Measurements from ENCODE around the gene ACKR3.

The ACKR3 gene

DNA sequence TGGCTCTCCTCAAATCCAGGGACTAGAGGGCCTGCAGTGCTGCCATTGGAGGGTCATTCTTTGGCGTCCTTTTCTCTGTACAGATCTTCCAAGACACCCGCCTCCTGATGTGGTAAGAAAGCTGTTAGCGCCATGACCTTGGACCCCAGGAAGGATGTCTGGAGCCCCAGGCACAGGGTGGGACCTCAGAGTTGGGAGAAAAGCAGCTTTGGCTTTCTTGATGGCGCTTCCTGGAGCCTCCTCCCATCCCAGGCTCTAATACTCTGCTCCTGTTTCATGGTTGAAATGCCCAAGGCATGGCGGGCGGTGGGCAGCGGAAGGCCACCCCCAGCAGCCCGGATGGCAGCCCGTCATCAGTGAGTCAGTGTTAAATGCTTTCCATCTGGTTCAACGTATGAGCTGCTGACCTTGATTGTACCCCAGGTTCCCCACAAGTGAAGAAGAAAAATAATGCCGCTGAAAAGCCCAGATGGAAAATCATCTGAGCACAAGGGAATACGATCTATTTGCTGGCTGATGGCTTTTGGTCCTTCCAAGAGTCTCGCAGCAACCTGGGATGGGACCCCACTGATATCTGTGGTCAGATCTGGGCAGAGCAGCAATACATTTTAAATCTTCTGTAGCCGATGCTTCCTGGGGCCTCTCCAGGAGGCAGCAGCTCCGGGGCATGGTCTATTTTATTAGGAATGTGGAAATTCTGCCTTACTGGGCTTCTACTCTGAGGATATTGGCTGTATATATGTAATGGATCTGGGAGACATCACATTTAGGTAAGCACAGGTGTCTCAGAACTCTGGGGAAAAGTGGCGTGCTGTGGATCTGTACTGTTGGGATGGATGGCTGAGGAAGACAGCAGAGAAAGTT lies 15.1 kb downstream of the ACKR3 start:
- no peak for DNase-seq (ENCODE audit: low read depth in 2 of 2)

- DNase-seq (ENCODE audit: low read depth in 2 of 2): no peak
Observed at GRCh38 chr2:236585966-236586365, 16.3 kb downstream of the ACKR3 start.

DNA sequence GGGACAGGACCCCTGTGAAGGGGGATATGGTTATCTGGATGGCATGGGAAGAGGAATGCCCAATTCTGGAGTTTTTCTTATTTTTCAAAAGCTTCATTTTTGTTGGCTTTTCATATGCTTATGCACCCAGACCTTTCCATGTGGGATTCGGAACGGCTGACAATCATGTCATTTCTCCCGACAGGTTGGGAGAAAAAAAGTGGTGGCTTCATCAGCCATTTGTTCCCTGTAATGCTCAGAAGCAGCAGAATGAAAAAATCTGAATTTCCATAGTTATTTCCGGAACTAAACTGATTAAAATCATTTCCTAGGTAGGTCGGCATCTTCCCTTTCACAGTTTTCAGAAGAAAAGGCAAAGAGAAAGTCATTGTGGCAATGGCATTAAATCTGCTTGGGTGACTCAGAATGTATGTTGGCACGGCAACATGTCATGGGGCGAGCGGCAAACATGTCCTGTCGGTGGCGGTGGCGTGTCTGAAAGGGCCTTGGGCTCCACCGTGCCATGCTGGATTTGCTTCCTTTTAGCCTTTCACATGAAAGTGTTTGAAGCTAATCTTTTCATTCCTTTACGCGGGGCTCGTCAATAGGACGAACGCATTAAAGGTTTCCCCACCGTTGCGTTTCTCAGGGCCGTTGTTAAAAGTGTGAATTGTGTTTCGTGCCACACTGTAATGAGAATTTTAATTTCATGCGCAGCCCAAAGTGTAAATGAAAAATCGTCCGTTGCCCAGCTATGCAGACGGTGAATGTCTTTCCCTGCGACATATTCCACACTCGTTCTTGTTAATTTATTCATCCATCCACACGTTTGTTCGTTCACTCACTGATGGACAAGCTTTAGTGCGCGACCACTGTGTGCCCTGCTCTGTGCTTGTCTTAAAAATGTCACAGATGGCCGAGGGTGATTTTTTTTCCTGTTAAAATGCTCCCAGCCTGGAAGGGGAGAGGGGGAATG lies 18.5 kb downstream of the ACKR3 start:
- DNase-seq (ENCODE audit: low read depth in 2 of 2): no peak

DNA sequence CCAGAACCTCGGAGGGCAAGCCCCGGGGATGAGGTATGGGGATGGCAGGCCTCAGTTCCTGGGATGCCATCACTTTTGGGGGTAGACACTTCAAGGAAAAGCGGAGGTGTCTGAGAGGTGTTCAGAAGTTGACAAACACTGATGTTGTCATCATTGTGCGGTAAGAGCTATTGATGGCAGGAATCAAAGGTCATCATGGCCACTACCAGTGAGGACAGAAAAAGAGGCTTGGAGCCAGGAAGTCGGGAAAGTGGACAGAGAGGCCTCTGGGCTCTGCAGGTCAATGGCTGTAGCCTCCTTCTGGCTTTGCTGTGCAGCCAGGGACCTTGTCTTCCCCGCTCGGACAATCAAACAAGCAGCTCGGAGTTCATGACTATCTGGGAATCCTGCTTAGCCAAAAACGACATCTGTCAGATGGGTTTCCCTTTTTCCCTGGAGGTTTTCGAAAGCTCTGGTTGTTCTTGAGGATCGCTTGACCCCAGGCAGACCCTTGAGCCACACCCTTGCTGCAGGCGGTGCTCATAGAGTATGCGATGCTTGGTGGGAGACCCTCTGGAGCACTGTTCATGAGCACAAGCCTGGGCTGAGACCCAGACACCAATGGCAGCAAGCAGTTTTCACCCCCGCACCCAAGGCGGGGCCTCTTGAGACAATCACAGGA lies 19.4 kb downstream of the ACKR3 start:
- no peak for DNase-seq (ENCODE audit: low read depth in 2 of 2)

GRCh38 chr2:236590846-236591245 lies 21.2 kb downstream of the ACKR3 start:
- DNase-seq (ENCODE audit: low read depth in 2 of 2): no peak

DNA sequence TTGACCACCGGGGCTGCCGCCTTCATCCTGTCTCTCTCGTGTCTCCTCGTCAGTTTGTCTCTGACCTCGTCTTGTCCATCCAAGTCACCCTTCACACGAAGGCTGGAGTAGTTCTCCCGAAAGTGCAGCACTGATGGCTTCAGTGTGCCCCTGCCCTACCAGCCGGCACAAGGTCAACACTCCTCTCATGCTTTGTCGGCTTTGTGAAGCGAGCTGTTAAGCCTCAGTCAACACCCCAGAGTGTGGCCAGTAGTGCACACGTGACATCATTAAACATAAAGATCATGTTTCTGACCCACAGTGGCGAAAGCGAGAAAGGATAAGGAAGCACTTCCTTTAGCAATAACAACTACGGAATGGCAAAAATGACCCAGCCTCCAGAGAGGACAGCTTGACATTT lies 23.2 kb downstream of the ACKR3 start:
- DNase-seq (ENCODE audit: low read depth in 2 of 2): no peak

DNA sequence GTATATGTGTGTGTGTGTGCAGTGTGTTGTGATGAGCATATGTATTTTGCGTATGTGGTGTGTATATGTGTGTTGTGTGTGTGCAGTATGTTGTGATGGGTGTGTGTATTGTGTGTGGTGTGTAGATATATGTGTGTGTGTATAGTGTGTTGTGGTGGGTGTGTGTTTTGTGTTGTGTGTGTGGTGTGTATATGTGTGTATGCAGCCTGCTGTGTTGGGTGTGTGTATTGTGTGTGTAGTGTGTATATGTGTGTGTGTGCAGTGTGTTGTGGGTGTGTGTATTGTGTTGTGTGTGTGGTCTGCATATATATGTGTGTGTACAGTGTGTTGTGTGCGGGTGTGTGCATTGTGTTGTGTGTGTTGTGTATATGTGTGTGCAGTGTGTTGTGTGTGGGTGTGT lies 23.9 kb downstream of the ACKR3 start:
- no peak for DNase-seq (ENCODE audit: low read depth in 2 of 2)

DNA sequence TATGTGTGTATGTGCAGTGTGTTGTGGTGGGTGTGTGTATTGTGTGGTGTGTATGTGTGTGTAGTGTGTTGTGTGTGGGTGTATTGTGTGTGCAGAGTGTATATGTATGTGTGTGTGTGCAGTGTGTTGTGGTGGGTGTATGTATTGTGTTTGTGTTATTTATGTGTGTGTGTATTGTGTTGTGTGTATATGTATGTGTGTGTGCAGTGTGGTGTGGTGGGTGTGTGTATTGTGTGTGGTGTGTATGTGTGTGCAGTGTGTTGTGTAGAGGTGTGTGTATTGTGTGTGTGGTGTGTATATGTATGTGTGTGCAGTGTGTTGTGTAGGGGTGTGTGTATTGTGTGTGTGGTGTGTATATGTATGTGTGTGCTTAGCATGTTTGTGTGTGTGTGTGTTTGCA lies 24.3 kb downstream of the ACKR3 start:
- DNase-seq (ENCODE audit: low read depth in 2 of 2): no peak

GRCh38 chr2:236597629-236598028 lies 28.0 kb downstream of the ACKR3 start:
- no peak for DNase-seq (ENCODE audit: low read depth in 2 of 2)

- DNase-seq (ENCODE audit: low read depth in 2 of 2): no peak
Observed at GRCh38 chr2:236599059-236599458, 29.4 kb downstream of the ACKR3 start.

- DNase-seq (ENCODE audit: low read depth in 2 of 2): no peak
Observed at GRCh38 chr2:236600158-236600557, 30.5 kb downstream of the ACKR3 start.

DNA sequence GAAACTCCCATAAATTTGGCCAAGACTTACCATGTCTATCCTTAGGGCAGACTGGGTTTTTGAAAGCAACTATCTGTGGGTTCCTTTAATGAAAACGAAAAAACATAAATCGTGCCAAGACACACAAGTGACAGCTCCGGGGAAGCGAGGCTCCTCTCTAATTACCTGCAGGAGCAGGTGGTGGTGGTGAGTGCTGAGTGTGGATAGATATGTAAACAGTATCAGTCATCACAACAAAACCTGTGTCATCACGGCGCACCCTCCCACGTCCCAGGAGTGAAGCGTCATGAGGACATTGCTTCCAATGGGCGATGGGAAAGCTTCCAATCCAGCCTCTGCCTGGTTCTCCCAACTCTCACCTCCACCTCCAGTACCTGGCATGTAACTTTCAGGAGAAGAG lies 31.3 kb downstream of the ACKR3 start:
- DNase-seq (ENCODE audit: low read depth in 2 of 2): no peak

DNA sequence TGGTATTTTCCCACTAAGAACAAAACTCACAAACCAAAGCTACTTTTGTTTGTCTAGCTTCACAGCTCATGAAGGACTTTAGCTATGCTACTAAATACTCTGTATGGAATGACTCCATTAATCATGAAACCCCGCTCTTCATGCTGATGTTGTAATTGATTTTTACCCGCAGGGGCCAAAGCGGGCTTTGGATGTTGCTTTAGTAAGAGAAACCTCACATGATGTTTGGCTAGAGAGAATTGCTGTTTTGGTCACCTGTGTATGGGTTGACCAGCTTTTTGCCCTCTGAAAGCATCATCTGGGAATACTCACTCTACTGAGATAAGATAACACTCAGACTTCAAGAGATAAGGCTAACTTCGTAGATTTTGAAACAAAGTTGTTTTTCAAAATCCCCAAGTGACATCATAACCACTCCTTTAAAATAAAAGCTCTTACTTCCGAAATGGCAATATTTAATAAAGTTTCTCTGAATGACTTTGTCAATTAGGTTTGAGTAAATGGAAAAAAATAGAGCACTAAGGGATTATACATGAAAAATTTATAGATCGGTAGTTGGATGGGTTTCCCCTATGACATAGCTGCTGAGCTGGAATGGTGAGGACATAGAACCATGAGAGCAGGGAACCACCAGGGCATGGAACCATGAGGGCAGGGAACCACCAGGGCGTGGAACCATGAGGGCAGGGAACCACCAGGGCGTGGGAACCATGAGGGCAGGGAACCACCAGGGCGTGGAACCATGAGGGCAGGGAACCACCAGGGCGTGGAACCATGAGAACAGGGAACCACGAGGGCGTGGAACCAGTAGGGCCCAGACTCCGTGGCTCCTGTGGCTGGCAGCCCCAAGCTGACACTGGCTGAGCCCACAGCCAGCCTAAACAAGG lies 31.9 kb downstream of the ACKR3 start:
- DNase-seq (ENCODE audit: low read depth in 2 of 2): no peak

DNA sequence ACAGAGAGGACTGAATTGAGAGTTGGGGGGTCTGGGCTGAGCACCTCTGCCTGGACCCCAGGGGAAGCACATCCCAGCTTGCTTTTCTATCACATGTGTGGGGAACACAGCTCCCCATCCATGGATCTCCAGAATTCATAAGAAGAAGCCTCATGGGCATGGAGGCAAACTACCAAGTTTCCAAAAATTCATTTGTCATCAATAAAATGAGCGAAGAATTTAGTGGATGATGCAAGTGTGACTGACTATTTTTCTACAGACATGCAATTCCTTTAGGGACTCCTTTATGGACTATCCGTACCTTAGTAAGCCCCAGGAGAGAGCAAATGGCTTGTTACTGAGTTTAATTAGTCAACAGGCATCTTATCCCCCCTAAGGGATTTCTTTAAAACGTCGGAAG lies 33.1 kb downstream of the ACKR3 start:
- DNase-seq (ENCODE audit: low read depth in 2 of 2): no peak

DNA sequence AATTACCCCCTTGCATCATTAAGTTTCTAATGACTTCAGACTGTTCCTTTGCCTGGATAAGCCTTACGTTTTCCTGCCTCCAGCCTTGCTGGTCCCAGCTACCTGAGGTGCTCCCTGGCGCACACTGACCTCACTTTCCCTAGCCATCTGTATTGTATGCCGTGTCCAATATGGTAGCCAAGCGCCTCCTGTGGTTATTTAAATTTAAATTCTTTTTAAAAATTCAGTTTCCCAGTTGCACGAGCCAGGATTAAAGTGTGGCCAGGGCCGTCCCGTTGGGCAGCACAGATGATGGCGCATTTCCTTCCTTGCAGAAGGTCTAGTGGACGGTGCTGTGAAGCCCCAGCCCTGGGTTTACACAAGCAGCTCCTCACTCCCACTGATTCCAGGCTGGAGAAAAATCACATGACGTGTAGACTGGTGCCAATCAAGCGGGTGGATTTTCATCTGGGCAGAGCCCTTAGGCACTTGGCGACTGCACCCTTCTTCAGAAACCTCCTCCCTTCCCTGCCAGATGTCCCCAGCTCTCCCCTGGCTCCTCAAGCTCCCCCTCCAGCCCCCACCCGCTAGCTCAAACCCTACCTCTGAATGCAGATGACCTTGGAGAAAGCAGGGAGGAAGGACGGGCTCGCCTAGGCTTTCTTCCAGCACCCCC lies 33.9 kb downstream of the ACKR3 start:
- DNase-seq (ENCODE audit: low read depth in 2 of 2): no peak

GRCh38 chr2:236604575-236605344 lies 35.1 kb downstream of the ACKR3 start:
- DNase-seq (ENCODE audit: low read depth in 2 of 2): no peak

DNA sequence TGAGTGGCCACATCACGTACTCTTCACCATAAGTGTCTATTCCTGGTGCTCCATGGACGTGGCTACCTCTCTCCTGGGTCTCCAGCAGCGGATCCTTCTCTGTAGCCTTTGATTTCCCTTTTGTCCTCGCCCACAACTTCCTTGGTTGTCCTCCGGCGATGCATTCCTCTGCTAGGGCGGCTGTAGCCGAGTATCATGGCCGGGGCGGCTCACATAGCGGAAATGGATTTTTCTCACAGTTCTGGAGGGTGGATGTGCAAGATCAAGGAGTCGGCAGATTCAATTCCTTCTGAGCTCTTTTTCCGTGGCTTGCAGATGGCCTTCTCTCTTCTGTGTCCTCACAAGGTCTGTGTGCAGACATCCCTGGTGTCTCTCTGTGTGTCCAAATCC lies 35.7 kb downstream of the ACKR3 start:
- no peak for DNase-seq (ENCODE audit: low read depth in 2 of 2)

- no peak for DNase-seq (ENCODE audit: low read depth in 2 of 2)
Observed at GRCh38 chr2:236606023-236606422, 36.4 kb downstream of the ACKR3 start.

DNA sequence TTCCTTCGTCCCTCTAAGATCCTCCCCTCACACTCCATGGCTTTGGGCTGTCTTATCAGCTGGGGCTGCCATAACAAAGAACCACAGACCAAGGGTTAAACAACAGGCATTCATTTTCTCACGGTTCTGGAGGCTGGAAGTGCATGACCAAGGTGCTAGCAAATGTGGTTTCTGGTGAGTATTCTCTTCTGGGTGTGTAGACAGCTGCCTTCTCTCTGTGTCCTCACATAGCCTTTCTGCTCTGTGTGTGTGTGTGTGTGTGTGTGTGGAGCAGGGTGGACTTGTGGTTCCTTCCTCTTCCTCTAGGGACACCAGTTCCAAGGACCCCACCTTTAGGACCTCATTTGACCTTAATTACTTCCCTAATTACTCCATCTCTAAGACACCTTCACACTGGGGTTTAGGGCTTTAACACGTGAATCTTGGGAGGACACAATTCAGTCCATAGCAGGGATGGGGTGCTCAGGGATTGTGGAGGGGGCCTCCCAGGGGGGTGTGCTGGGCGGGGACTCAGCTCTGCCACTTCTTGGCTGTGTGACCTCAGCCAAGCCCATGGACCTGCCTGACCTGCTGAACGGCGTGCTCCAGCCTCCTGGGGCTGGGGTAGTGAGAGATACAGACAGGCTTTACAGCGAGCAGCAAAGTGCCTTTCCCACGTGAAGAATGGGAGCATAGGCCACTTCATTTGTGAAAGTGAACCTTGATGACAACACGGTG lies 38.0 kb downstream of the ACKR3 start:
- no peak for DNase-seq (ENCODE audit: low read depth in 2 of 2)
